ENCODE results near the gene QRICH1. TPM values are rescaled to one million over a fixed set of nuclear protein-coding genes. Genes with fewer than 3 reads are reported as not detected.
A peak's percentile ranks its signal among the peaks of the same experiment; 100 is the strongest.

Gene QRICH1
- total and polyA plus RNA-seq, 2 of the 13 experiments (the other 11 are each of a cell fraction or from before 2014, with no cell fraction given), result 52.6 to 102 TPM

DNA sequence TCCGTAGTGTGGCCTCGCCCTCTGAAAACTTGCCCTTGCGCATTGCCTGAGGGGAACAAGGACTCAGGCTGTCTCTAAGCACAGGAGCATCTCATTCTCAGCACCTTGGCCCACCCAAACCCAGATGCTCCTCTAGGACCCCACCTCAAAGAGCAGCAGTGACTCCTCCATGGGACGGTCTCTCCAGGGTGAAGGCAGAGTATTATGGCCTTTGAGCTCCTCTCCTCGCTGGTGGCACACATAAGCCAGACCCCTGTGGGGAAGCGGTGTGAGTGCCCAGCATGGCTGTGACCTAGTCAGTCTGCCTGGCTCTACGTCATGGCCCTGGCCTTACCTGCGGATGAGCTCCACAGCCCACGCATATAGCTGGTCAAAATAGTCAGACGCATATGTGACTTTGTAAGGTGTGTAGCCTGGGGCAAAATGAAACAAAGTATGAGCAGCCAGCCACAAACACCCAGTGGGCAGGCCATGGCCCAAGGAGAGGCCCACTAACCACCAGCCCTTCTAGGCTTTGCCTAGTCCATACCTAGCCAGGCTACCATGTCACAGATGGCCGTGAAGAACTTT, 6.3 kb upstream of the QRICH1 start:
- peaks cover 18% of the 10 kb centered on the region for H3K79me2 ChIP-seq (ENCODE audit: insufficient read depth, low read length)
- intact Hi-C loops (cut with micrococcal nuclease; ENCODE audit: unreplicated experiment) (no loop called here), in situ Hi-C loops (cut with HindIII; ENCODE audit: extremely low pct_ligation_motif_present, low pct_unique_long_range_greater_than_20kb) (no loop called here)
- H3K9me3 ChIP-seq (ENCODE audit: low read length), result no peaks in the 10 kb centered on the region
- peaks cover 29 to 58% of the 10 kb centered on the region in 2 experiments for H3K36me3 ChIP-seq (replicated peaks in 1 of 2; ENCODE audit: control insufficient read depth in 1 of 2, insufficient read depth in 2 of 2, low read length in 2 of 2)
- no peak overlapping the region for H3K27ac ChIP-seq (ENCODE audit: extremely low read length, insufficient read depth, low read length)
- no peaks in the 10 kb centered on the region for H4K20me1 ChIP-seq (ENCODE audit: insufficient read depth, low read length)
- no TSS peak for BruUV-seq (replicated peaks)
- H3K4me1 ChIP-seq (ENCODE audit: insufficient read depth, low read length), result peaks cover 19% of the 10 kb centered on the region
- 98% methylated on average over 8 of the region's 11 CpGs for WGBS (ENCODE audit: low lambda C conversion rate)
- no peak overlapping the region for H3K9ac ChIP-seq (ENCODE audit: insufficient read depth, low read depth, low read length)
- TF ChIP-seq, protein P1, sequence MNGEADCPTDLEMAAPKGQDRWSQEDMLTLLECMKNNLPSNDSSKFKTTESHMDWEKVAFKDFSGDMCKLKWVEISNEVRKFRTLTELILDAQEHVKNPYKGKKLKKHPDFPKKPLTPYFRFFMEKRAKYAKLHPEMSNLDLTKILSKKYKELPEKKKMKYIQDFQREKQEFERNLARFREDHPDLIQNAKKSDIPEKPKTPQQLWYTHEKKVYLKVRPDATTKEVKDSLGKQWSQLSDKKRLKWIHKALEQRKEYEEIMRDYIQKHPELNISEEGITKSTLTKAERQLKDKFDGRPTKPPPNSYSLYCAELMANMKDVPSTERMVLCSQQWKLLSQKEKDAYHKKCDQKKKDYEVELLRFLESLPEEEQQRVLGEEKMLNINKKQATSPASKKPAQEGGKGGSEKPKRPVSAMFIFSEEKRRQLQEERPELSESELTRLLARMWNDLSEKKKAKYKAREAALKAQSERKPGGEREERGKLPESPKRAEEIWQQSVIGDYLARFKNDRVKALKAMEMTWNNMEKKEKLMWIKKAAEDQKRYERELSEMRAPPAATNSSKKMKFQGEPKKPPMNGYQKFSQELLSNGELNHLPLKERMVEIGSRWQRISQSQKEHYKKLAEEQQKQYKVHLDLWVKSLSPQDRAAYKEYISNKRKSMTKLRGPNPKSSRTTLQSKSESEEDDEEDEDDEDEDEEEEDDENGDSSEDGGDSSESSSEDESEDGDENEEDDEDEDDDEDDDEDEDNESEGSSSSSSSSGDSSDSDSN (CRISPR knock-in tag; IDR thresholded peaks at IDR 0.05), result no peak
- TF ChIP-seq RBM22 (optimal IDR thresholded peaks at IDR 0.05; ENCODE audit: low read length) (peak; percentile 6), ZNF570 (CRISPR knock-in tag; IDR thresholded peaks at IDR 0.05; ENCODE audit: borderline replicate concordance) (no peak), RBFOX2 (IDR thresholded peaks at IDR 0.05; ENCODE audit: low read depth, low read length) (0 out of 2 replicates have a peak, but pooled peaks have one; percentile 21)
- H3K4me2 ChIP-seq (ENCODE audit: low read depth, low read length), result no peak overlapping the region
- ChIA-PET POLR2A (no interaction called here), CTCF (ENCODE audit: low intra/inter-chr PET ratio, low total read pairs) (no interaction called here)
- DNase-seq (ENCODE audit: low spot score) (no peak), FAIRE-seq (no peak), ATAC-seq (no peak)
- no peak overlapping the region for H2AFZ ChIP-seq (ENCODE audit: low read length)
- no peak overlapping the region for H3K4me3 ChIP-seq (replicated peaks in 1 of 3; ENCODE audit: insufficient read depth in 1 of 3, low read depth in 2 of 3, low read length in 3 of 3)
- H3K27me3 ChIP-seq (ENCODE audit: control insufficient read depth in 1 of 2, insufficient read depth in 2 of 2, low read length in 2 of 2), result no peaks in the 10 kb centered on the region

Data from HepG2 (cell line).